T-cell (primary cell): ENCODE results near the gene MAP6. TPM values are rescaled to one million over a fixed set of nuclear protein-coding genes. Genes with fewer than 3 reads are reported as not detected.

ENCODE experiments used
- ATAC-seq, 4 experiments: fragments of 200-7000 bp in 3 of 4; fragments of 150-1000 bp in 1 of 4; cut with Tn5 transposase; replicated peaks in 1 of 4; 1 replicate in 3 of 4; 2 replicates in 1 of 4; pipeline ENCODE4 v1.10.0; 2021; ENCODE audit warnings: moderate library complexity in 3 of 4, mild to moderate bottlenecking in 2 of 4, moderate number of reproducible peaks in 1 of 4
- CTCF ChIA-PET, 2 donors: fragments of 300-600 bp; sonication (Branson Sonifier 250); formaldehyde crosslinking; loops; one replicate each; lab custom pipeline; 2022; ENCODE audit warnings: antibody characterized with exemption in 2 of 2; lab: Charles Lee
- POLR2A ChIA-PET, 2 donors: fragments of 300-600 bp; sonication (Branson Sonifier 250); formaldehyde crosslinking; loops; one replicate each; lab custom pipeline; 2022; ENCODE audit warnings: antibody characterized with exemption in 2 of 2; lab: Charles Lee
- DNase-seq, 35 experiments: peaks; one replicate each; pipeline versions ENCODE4 v3.0.0 to v3.0.0-alpha.2; 2013 to 2023
- H3K27ac ChIP-seq: one replicate; pipeline ENCODE4 v1.5.1; 2013; ENCODE audit warnings: low read length
- H3K27me3 ChIP-seq, 2 experiments: replicated peaks in 1 of 2; 1 replicate in 1 of 2; 2 replicates in 1 of 2; pipeline versions ENCODE4 v1.6.1 to v1.7.0; 2013; ENCODE audit warnings: low read length in 1 of 2, mixed read lengths in 1 of 2; ENCODE audit not compliant: control insufficient read depth in 2 of 2, insufficient read depth in 2 of 2; ENCODE audit errors: extremely low read depth in 1 of 2
- H3K36me3 ChIP-seq, 2 donors: 1 replicate in 1 of 2; 2 replicates in 1 of 2; pipeline versions ENCODE4 v1.6.1 to v1.7.0; 2013; ENCODE audit warnings: low read length in 1 of 2; ENCODE audit not compliant: control insufficient read depth in 2 of 2, insufficient read depth in 1 of 2; ENCODE audit errors: extremely low read depth in 1 of 2
- H3K4me1 ChIP-seq, 2 experiments: 1 replicate in 1 of 2; 2 replicates in 1 of 2; pipeline versions ENCODE4 v1.6.1 to v1.7.0; 2013; ENCODE audit warnings: low read length in 2 of 2, mixed read lengths in 1 of 2; ENCODE audit not compliant: insufficient read depth in 2 of 2, control insufficient read depth in 1 of 2; ENCODE audit errors: extremely low read depth in 1 of 2
- H3K4me3 ChIP-seq, 2 donors: 1 replicate in 1 of 2; 2 replicates in 1 of 2; pipeline versions ENCODE4 v1.5.1 to v1.7.0; 2013; ENCODE audit warnings: mild to moderate bottlenecking in 2 of 2, low read length in 1 of 2, moderate library complexity in 1 of 2; ENCODE audit not compliant: control insufficient read depth in 1 of 2; ENCODE audit errors: extremely low read depth in 1 of 2
- H3K9me3 ChIP-seq: 2 replicates; pipeline ENCODE4 v1.7.0; 2013
- H3K27ac Mint-ChIP-seq, 2 donors: one replicate each; pipeline ENCODE4 v1.8.0; 2020 to 2021; ENCODE audit warnings: mild to moderate bottlenecking in 2 of 2, mixed read lengths in 2 of 2
- H3K27me3 Mint-ChIP-seq, 2 donors: one replicate each; pipeline ENCODE4 v1.8.0; 2021 to 2022; ENCODE audit warnings: mixed read lengths in 2 of 2
- H3K36me3 Mint-ChIP-seq: one replicate; pipeline ENCODE4 v1.8.0; 2021; ENCODE audit warnings: mixed read lengths
- H3K4me1 Mint-ChIP-seq, 3 donors: one replicate each; pipeline ENCODE4 v1.8.0; 2020 to 2022; ENCODE audit warnings: mixed read lengths in 3 of 3, mild to moderate bottlenecking in 1 of 3
- H3K4me3 Mint-ChIP-seq, 3 donors: one replicate each; pipeline ENCODE4 v1.8.0; 2020 to 2022; ENCODE audit warnings: mild to moderate bottlenecking in 3 of 3, mixed read lengths in 3 of 3, moderate library complexity in 3 of 3
- H3K9me3 Mint-ChIP-seq, 3 donors: one replicate each; pipeline ENCODE4 v1.8.0; 2020 to 2022; ENCODE audit warnings: mixed read lengths in 3 of 3
- WGBS: methylation state at CpG from one replicate; pipeline ENCODE4 v1.1.5; 2013; ENCODE audit warnings: missing lambda C conversion rate; ENCODE audit not compliant: insufficient coverage; 5-methylcytosine and 5-hydroxymethylcytosine counted together
- total RNA-seq, 35 experiments: library from RNA in 6 of 35; stranded (reverse) in 6 of 35; fragments of 120-200 nt in 1 of 35; gene quantifications; one replicate each; pipeline versions ENCODE4 v1.2.1 to v1.2.4 and lab custom pipeline; 2013 to 2026

The MAP6 gene
- total RNA-seq, 5 donors from 2014 or later (not counting 1 experiment from before 2014, with no cell fraction given), result 0.19 to 0.35 (median 0.30) TPM; not detected in 2

GRCh38 chr11:75567971-75568370, 100.9 kb downstream of the MAP6 start:
- POLR2A ChIA-PET, result no interaction called here
- Mint-ChIP-seq H3K27me3 (no peaks in the 10 kb centered on the region), H3K9me3 (no peaks in the 10 kb centered on the region), H3K36me3 (peaks cover 16% of the 10 kb centered on the region), H3K27ac (peak overlapping the region in 1 of 2 donors; percentile 22), H3K4me1 (peaks cover 27 to 32% (median 29%) of the 10 kb centered on the region in 3 donors), H3K4me3 (no peak overlapping the region)
- CTCF ChIA-PET, result no interaction called here
- 96% methylated on average over 5 of the region's 6 CpGs for WGBS
- peaks cover under 1 to 34% of the 10 kb centered on the region in 2 experiments for H3K4me1 ChIP-seq
- DNase-seq (no peak), ATAC-seq (no peak)
- no peak overlapping the region for H3K4me3 ChIP-seq
- H3K27ac ChIP-seq, result no peak overlapping the region
- H3K36me3 ChIP-seq, result peaks cover 21 to 28% of the 10 kb centered on the region in 2 donors
- H3K27me3 ChIP-seq, result no peaks in the 10 kb centered on the region
- H3K9me3 ChIP-seq, result no peaks in the 10 kb centered on the region

- no peak overlapping the region for H3K27ac ChIP-seq
- ATAC-seq (no peak), DNase-seq (no peak)
- H3K4me1 Mint-ChIP-seq, result peaks cover 39 to 40% (median 39%) of the 10 kb centered on the region in 3 donors
- ChIA-PET CTCF (no interaction called here), POLR2A (no interaction called here)
- H3K27me3 ChIP-seq, result no peaks in the 10 kb centered on the region
- H3K36me3 ChIP-seq, result peaks cover 20 to 24% of the 10 kb centered on the region in 2 donors
- H3K36me3 Mint-ChIP-seq, result peaks cover 15% of the 10 kb centered on the region
- no peaks in the 10 kb centered on the region for H3K27me3 Mint-ChIP-seq
- no peaks in the 10 kb centered on the region for H3K9me3 Mint-ChIP-seq
- no peak overlapping the region for H3K4me3 ChIP-seq
- 99% methylated on average over 29 of the region's 34 CpGs for WGBS
- no peaks in the 10 kb centered on the region for H3K9me3 ChIP-seq
- H3K4me1 ChIP-seq, result peaks cover 3 to 39% of the 10 kb centered on the region in 2 experiments
- H3K27ac Mint-ChIP-seq, result no peak overlapping the region
- H3K4me3 Mint-ChIP-seq, result no peak overlapping the region
Observed at GRCh38 chr11:75566763-75567279, 102.0 kb downstream of the MAP6 start.

- CTCF ChIA-PET, result no interaction called here
- no peak overlapping the region for H3K4me3 Mint-ChIP-seq
- peaks cover 15% of the 10 kb centered on the region for H3K36me3 Mint-ChIP-seq
- Histone ChIP-seq H3K9me3 (no peaks in the 10 kb centered on the region), H3K27ac (no peak overlapping the region), H3K4me1 (peaks cover 3 to 46% of the 10 kb centered on the region in 2 experiments), H3K27me3 (no peaks in the 10 kb centered on the region), H3K4me3 (no peak overlapping the region), H3K36me3 (peaks cover 16 to 19% of the 10 kb centered on the region in 2 donors)
- no peaks in the 10 kb centered on the region for H3K27me3 Mint-ChIP-seq
- H3K4me1 Mint-ChIP-seq, result peaks cover 44 to 47% (median 45%) of the 10 kb centered on the region in 3 donors
- no peaks in the 10 kb centered on the region for H3K9me3 Mint-ChIP-seq
- peak overlapping the region in 1 of 2 donors; percentile 61 for H3K27ac Mint-ChIP-seq
- WGBS, result 76% methylated on average over 42 of the region's 43 CpGs
- POLR2A ChIA-PET, result no interaction called here
- peak in 2 of 35 experiments; percentile 7 to 10 for DNase-seq
- ATAC-seq, result no peak
Observed at GRCh38 chr11:75565916-75566762, 102.7 kb downstream of the MAP6 start.

GRCh38 chr11:75565221-75565814, 103.5 kb downstream of the MAP6 start:
- no peak for ATAC-seq
- H3K4me3 ChIP-seq, result no peak overlapping the region
- ChIA-PET POLR2A (no interaction called here), CTCF (no interaction called here)
- no peak overlapping the region for H3K27ac ChIP-seq
- H3K4me3 Mint-ChIP-seq, result no peak overlapping the region
- H3K9me3 ChIP-seq, result no peaks in the 10 kb centered on the region
- H3K27me3 ChIP-seq, result no peaks in the 10 kb centered on the region
- H3K4me1 Mint-ChIP-seq, result peaks cover 44 to 50% (median 49%) of the 10 kb centered on the region in 3 donors
- H3K4me1 ChIP-seq, result peaks cover 3 to 47% of the 10 kb centered on the region in 2 experiments
- H3K27me3 Mint-ChIP-seq, result no peaks in the 10 kb centered on the region
- peaks cover 12% of the 10 kb centered on the region for H3K36me3 Mint-ChIP-seq
- no peaks in the 10 kb centered on the region for H3K9me3 Mint-ChIP-seq
- H3K27ac Mint-ChIP-seq, result no peak overlapping the region
- peaks cover 10 to 12% of the 10 kb centered on the region in 2 donors for H3K36me3 ChIP-seq
- no peak for DNase-seq
- 100% methylated on average over 3 of the region's 5 CpGs for WGBS

GRCh38 chr11:75563978-75564552, 104.8 kb downstream of the MAP6 start:
- ATAC-seq (no peak), DNase-seq (no peak)
- Histone ChIP-seq H3K4me1 (peaks cover 3 to 47% of the 10 kb centered on the region in 2 experiments), H3K27ac (no peak overlapping the region), H3K9me3 (no peaks in the 10 kb centered on the region), H3K4me3 (no peak overlapping the region), H3K27me3 (no peaks in the 10 kb centered on the region), H3K36me3 (peaks cover 1 to 7% of the 10 kb centered on the region in 2 donors)
- Mint-ChIP-seq H3K27me3 (no peaks in the 10 kb centered on the region), H3K4me1 (peaks cover 44 to 50% (median 49%) of the 10 kb centered on the region in 3 donors), H3K36me3 (peaks cover 8% of the 10 kb centered on the region), H3K27ac (peak overlapping the region; percentile 97 to 98), H3K4me3 (peak overlapping the region; percentile 97 to 98 (median 98)), H3K9me3 (no peaks in the 10 kb centered on the region)
- ChIA-PET CTCF (no interaction called here), POLR2A (no interaction called here)
- 97% methylated on average over 8 of the region's 9 CpGs for WGBS

- peaks cover 3% of the 10 kb centered on the region for H3K36me3 Mint-ChIP-seq
- ATAC-seq (no peak), DNase-seq (no peak)
- H3K9me3 ChIP-seq, result no peaks in the 10 kb centered on the region
- H3K4me1 ChIP-seq, result peaks cover 3 to 47% of the 10 kb centered on the region in 2 experiments
- peaks cover 44 to 50% (median 49%) of the 10 kb centered on the region in 3 donors for H3K4me1 Mint-ChIP-seq
- peak overlapping the region; percentile 75 for H3K27ac ChIP-seq
- no peak overlapping the region for H3K4me3 ChIP-seq
- no peaks in the 10 kb centered on the region for H3K27me3 Mint-ChIP-seq
- POLR2A ChIA-PET, result no interaction called here
- no peaks in the 10 kb centered on the region for H3K27me3 ChIP-seq
- H3K4me3 Mint-ChIP-seq, result peak overlapping the region; percentile 97 to 98 (median 98)
- H3K27ac Mint-ChIP-seq, result peak overlapping the region; percentile 97 to 98
- peaks cover 0 to 5% of the 10 kb centered on the region in 2 donors for H3K36me3 ChIP-seq
- 94% methylated on average over 2 of the region's 5 CpGs for WGBS
- CTCF ChIA-PET, result no interaction called here
- H3K9me3 Mint-ChIP-seq, result no peaks in the 10 kb centered on the region
Observed at GRCh38 chr11:75563501-75563977, 105.3 kb downstream of the MAP6 start.
